HepG2 (cell line): ENCODE measurements around the gene EHD4. TPM values are rescaled to one million over a fixed set of nuclear protein-coding genes. Genes with fewer than 3 reads are reported as not detected.

ENCODE experiments used
- ELF1 ChIP-seq: sonication (generic); formaldehyde crosslinking; IDR thresholded peaks from 2 replicates; pipeline ENCODE4 v1.4.0; 2020; ENCODE audit warnings: missing genetic modification reagents
- FOXK1 ChIP-seq: sonication (generic); formaldehyde crosslinking; IDR thresholded peaks from 2 replicates; pipeline ENCODE4 v1.4.0; 2020; ENCODE audit warnings: low read depth, missing genetic modification reagents, borderline replicate concordance
- GABPA ChIP-seq, 2 experiments: IDR thresholded peaks; 2 replicates each; pipeline ENCODE4 v1.6.1; 2011 to 2016; ENCODE audit warnings: low read depth in 2 of 2, low read length in 1 of 2, missing biosample characterization in 1 of 2, missing genetic modification characterization in 1 of 2
- MYPOP ChIP-seq: sonication (generic); formaldehyde crosslinking; IDR thresholded peaks from 2 replicates; pipeline ENCODE4 v1.8.1; 2023; ENCODE audit warnings: mild to moderate bottlenecking, moderate library complexity, missing genetic modification reagents
- NFE2 ChIP-seq: sonication (generic); formaldehyde crosslinking; IDR thresholded peaks from 2 replicates; pipeline ENCODE4 v1.4.0; 2020; ENCODE audit warnings: missing genetic modification reagents
- ZBTB42 ChIP-seq: sonication (generic); formaldehyde crosslinking; IDR thresholded peaks from 2 replicates; pipeline ENCODE4 v1.5.0; 2020; ENCODE audit warnings: mild to moderate bottlenecking, missing genetic modification reagents
- ZBTB43 ChIP-seq: sonication (generic); formaldehyde crosslinking; conservative IDR thresholded peaks from 2 replicates; pipeline ENCODE4 v1.4.0; 2020; ENCODE audit warnings: missing genetic modification reagents
- ZNF639 ChIP-seq: conservative IDR thresholded peaks from 2 replicates; pipeline ENCODE4 v1.6.1; 2018; ENCODE audit warnings: missing genetic modification reagents
- ZNF747 ChIP-seq: sonication (generic); formaldehyde crosslinking; IDR thresholded peaks from 2 replicates; pipeline ENCODE4 v1.8.1; 2023; ENCODE audit warnings: missing genetic modification reagents, mild to moderate bottlenecking, borderline replicate concordance
- ZNF841 ChIP-seq: sonication (generic); formaldehyde crosslinking; IDR thresholded peaks from 2 replicates; pipeline ENCODE4 v1.8.1; 2023; ENCODE audit warnings: missing genetic modification reagents, borderline replicate concordance
- polyA plus RNA-seq, 8 experiments: library from polyadenylated mRNA; depleted of rRNA in 3 of 8; stranded (reverse) in 7 of 8; unstranded in 1 of 8; fragments of >200 nt; fragmentation: Illumina TruSeq in 4 of 8; extraction: Trizol in 4 of 8; gene quantifications; 2 replicates each; pipeline versions ENCODE4 v1.2.1 to v1.2.3, GENCODE V29; 2011 to 2016; ENCODE audit warnings: low read depth in 4 of 8, missing spikeins in 1 of 8, mixed read lengths in 1 of 8; ENCODE audit not compliant: insufficient read depth in 1 of 8
- total RNA-seq, 5 experiments: library from RNA; depleted of rRNA; stranded (reverse); fragments of >200 nt; fragmentation: Illumina TruSeq; extraction: Trizol; gene quantifications; 2 replicates each; pipeline ENCODE4 v1.2.3, GENCODE V29; 2016; ENCODE audit warnings: low read depth in 1 of 5

Gene EHD4
- total and polyA plus RNA-seq, 2 of the 13 experiments (the other 11 are each of a cell fraction or from before 2014, with no cell fraction given) = 3.1 to 4.8 TPM

GRCh38 chr15:41955807-41956525 is 16.4 kb downstream of the EHD4 start (continued):
- TF ChIP-seq MYPOP (CRISPR knock-in tag) (no peak), ZNF639 (no peak), ELF1 (CRISPR knock-in tag) (no peak), GABPA (IDR thresholded peaks at IDR 0.05; ENCODE audit: low read depth, low read length) (no peak), GABPA (CRISPR knock-in tag; IDR thresholded peaks at IDR 0.05; ENCODE audit: low read depth) (no peak), ZNF841 (CRISPR knock-in tag) (no peak), ZNF747 (CRISPR knock-in tag) (no peak), NFE2 (CRISPR knock-in tag) (no peak), FOXK1 (CRISPR knock-in tag) (no peak), ZBTB43 (no peak), ZBTB42 (no peak)
